HG03066 (cell line): ENCODE measurements around the gene MAD1L1.

ENCODE experiments used
- ATAC-seq: cut with Tn5 transposase; IDR thresholded peaks from one replicate; pipeline ENCODE4 v1.9.1; 2021; ENCODE audit warnings: low read depth; ENCODE audit not compliant: unreplicated experiment

The MAD1L1 gene

GRCh38 chr7:2051707-2052656 lies 180.8 kb downstream of the MAD1L1 start:
- ATAC-seq: no peak

GRCh38 chr7:2050511-2050866 lies 182.3 kb downstream of the MAD1L1 start:
- ATAC-seq: no peak

GRCh38 chr7:2049782-2050510 lies 182.8 kb downstream of the MAD1L1 start:
- no peak for ATAC-seq

GRCh38 chr7:2049111-2049781 lies 183.5 kb downstream of the MAD1L1 start:
- ATAC-seq: no peak

- no peak for ATAC-seq
These were observed 184.2 kb downstream of the MAD1L1 start for GRCh38 chr7:2048531-2048930.

- no peak for ATAC-seq
These were observed 184.7 kb downstream of the MAD1L1 start for GRCh38 chr7:2048006-2048405.

- no peak for ATAC-seq
These were observed 185.9 kb downstream of the MAD1L1 start for GRCh38 chr7:2046581-2047565.

GRCh38 chr7:2045559-2046405 lies 187.0 kb downstream of the MAD1L1 start:
- no peak for ATAC-seq

- ATAC-seq: no peak
These were observed 187.8 kb downstream of the MAD1L1 start for GRCh38 chr7:2044883-2045471.

- ATAC-seq: no peak
These were observed 188.3 kb downstream of the MAD1L1 start for GRCh38 chr7:2044311-2044882.

- ATAC-seq: no peak
These were observed 189.3 kb downstream of the MAD1L1 start for GRCh38 chr7:2043316-2044039.

GRCh38 chr7:2042650-2043049 lies 190.1 kb downstream of the MAD1L1 start:
- no peak for ATAC-seq

- no peak for ATAC-seq
These were observed 191.0 kb downstream of the MAD1L1 start for GRCh38 chr7:2041496-2042367.

- no peak for ATAC-seq
These were observed 191.9 kb downstream of the MAD1L1 start for GRCh38 chr7:2040893-2041270.

GRCh38 chr7:2040201-2040892 lies 192.4 kb downstream of the MAD1L1 start:
- no peak for ATAC-seq
